GM18502 (cell line): ENCODE measurements around the gene PICALM.
"Not testable (repeated sequence)": the region's sequence is repeated elsewhere in the genome, so short reads cannot be mapped to it uniquely, and the experiment has no call there.

Experiments used
- ATAC-seq: cut with Tn5 transposase; IDR thresholded peaks from one replicate; pipeline ENCODE4 v1.9.1; 2021; ENCODE audit warnings: mild to moderate bottlenecking; ENCODE audit not compliant: unreplicated experiment, poor library complexity

The PICALM gene

DNA sequence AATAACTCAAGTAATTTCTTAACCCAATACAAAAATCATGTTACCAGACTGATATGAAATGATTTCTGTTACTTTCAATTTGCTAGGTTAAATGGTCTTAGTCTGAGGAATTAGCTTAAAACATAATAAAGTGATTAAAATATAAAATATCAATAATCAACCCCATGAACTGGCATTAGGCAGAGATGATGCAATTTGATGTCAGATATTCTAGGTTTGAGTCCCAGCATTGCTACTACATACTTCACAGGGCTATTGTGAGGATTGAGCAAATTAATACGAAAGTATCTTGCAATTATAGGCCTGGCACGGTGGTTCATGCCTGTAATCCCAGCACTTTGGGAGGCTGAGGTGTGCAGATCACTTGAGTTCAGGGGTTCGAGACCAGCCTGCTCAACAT is 66.5 kb downstream of the PICALM start:
- no peak for ATAC-seq

- ATAC-seq, result no peak
Observed at GRCh38 chr11:85991508-85991907, 77.4 kb downstream of the PICALM start.

DNA sequence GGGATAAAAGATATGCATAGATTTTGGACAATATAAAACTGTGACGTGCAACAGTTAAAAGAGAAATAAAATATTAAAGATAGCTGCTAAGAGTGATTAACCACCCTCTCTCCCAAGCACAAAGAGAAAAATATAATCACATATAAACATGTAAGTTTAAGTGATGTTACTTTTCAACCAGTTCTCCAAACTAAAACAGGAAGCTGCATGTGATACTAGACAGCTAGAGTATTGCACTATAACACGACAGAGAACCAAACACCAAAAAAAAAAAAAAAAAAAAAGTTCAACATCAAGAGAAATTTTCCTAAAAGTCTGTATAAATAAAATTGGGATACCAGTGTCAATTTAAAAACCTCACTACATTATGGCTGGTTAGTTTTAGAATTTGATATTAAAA is 79.1 kb downstream of the PICALM start:
- no peak for ATAC-seq

- no peak for ATAC-seq
Observed at GRCh38 chr11:85988780-85989179, 80.1 kb downstream of the PICALM start.

- ATAC-seq, result no peak
Observed at GRCh38 chr11:85977751-85978160, 91.1 kb downstream of the PICALM start.

DNA sequence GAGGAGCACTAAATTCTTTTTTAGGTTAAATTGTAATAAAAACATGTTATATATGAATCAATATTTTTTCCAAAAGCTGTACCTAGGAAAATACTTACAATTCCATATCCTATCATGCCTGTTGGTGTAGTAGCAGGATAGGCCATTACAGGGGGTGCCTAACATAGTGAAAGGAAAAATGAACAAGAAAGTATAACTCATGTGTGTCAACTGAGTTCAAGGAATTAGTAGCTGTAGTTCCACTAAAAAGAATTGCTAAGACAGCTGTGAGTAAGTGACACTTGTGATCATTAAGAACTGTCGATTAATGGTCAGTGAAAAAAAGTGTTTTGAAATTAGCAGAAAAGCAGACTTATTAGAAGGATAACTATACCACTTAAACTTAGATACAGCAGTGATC is 92.4 kb downstream of the PICALM start:
- no peak for ATAC-seq

- no peak for ATAC-seq
Observed at GRCh38 chr11:85974122-85974521, 94.8 kb downstream of the PICALM start.

DNA sequence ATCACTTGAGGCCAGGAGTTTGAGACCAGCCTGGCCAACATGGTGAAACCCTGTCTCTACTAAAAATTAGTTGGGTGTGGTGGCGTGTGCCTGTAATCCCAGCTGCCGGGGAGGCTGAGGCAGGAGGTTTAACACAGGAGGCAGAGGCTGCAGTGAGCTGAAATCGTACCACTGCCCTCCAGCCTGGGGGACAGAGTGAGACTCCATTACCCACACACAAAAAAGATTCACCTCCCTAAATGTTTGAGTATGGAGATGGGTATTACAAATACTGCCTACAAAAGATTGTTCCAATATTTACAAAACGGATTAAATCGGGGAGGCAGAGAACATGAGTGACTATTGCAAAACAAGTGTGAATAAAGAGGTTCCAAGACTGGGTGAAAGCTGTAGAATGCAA is 98.3 kb downstream of the PICALM start:
- ATAC-seq, result no peak

- no peak for ATAC-seq
Observed at GRCh38 chr11:85967457-85967856, 101.4 kb downstream of the PICALM start.

DNA sequence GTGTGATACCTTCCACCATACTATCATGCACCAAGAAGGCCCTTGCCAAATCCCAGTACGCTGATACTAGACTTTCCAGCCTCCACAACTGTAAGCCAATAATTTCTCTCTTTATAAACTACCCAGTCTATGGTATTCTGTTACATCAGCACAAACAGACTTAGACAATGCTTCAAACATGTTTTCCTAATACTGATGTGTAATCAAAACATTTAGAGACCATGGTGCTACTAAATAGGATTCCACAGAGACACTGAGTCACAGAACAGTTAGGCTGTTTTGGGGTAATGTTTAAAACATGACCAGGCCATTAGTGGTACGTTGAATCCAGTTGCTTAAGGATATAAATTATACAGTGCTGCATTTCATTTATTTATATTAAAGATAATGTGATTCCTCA is 103.7 kb downstream of the PICALM start:
- ATAC-seq, result no peak

GRCh38 chr11:85961930-85962363 is 106.9 kb downstream of the PICALM start:
- ATAC-seq, result no peak

GRCh38 chr11:85961130-85961529 is 107.8 kb downstream of the PICALM start:
- ATAC-seq, result no peak

DNA sequence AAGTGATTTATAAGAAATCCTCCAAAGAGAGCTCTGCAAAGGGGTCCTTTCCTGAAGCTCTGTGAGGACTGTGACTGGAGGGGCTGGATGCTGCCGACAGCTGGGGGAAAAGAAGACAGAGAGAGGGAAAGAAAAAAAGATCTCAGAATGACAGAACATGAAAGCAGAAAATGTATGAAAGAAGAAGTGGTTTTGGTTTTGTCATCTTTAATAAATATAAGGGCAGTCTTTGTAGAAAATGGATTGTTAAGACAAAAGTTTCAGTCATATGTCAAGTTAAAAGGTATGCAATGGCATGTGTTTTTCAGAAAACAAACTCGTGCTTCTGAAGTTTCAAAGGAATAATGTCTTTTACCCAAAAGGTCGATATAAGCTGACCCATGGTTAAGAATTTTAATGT is 108.2 kb downstream of the PICALM start:
- peak; percentile 50 for ATAC-seq

- no peak for ATAC-seq
Observed at GRCh38 chr11:85955531-85955930, 113.4 kb downstream of the PICALM start.

DNA sequence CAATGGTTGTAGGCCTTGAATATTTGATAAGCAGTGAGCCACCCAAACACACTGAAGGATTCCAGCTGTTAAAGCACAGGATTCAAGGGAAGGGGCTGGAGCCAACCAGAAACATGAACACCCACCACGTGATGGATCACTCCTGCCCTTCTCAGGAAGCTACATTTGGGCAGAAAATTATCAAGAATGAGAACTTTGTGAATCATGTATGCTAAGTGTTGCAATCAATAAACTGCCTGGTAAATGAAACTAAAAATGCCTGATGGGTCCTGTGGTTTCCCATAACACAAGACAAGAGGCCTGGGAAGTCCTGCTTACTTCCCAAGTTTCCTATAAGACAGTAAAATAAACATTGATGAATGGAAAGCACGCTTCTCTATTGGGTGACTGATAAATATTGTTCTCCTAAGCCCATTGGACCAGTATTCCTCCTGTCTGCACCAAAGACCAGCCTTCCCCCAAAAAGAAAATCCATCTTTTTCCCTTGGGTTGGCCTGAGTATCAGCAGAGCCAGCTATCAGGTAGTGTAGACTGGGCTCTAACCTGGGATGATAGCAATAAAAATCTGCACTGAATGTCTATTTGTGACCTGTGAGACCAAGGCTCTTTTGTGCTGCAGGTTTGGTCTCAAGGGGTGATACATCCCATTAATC is 115.3 kb downstream of the PICALM start:
- ATAC-seq, result no peak

DNA sequence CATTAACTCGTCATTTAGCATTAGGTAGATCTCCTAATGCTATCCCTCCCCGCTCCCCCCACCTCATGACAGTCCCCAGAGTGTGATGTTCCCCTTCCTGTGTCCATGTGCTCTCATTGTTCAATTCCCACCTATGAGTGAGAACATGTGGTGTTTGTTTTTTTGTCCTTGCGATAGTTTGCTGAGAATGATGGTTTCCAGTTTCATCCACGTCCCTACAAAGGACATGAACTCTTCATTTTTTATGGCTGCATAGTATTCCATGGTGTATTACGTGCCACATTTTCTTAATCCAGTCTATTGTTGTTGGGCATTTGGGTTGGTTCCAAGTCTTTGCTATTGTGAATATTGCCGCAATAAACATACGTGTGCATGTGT is 116.8 kb downstream of the PICALM start:
- ATAC-seq, result not testable (repeated sequence)

DNA sequence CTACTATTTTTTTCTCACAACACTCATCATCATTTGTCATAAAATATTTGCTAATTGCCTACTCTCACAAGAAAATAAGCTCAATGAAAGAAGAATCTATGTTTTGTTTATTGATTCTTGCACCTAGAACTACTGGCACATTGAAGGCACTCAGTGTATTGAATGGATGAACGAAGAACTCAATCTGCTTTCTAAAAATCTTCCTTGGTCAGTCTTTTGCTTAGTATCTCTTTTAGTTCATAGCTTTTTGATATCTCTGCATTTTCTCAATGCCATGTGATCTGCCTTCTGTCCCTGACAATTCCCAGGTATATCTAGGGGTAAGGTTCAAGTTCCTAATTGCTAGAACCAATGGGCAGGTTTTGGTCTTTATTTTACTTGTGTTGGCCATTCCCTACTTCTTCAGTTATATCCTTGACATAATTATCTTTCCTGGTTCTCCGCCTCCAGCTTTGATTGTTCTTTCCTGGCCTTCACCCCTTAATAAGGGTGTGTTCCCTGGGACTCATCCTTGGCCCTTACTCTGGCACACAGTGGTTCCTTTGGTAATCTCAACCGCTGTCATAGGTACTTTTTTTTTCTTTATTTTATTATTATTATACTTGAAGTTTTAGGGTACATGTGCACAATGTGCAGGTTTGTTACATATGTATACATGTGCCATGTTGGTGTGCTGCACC is 117.3 kb downstream of the PICALM start:
- ATAC-seq, result no peak

GRCh38 chr11:85951049-85951405 is 117.9 kb downstream of the PICALM start:
- no peak for ATAC-seq

GRCh38 chr11:85950317-85951048 is 118.4 kb downstream of the PICALM start:
- no peak for ATAC-seq

DNA sequence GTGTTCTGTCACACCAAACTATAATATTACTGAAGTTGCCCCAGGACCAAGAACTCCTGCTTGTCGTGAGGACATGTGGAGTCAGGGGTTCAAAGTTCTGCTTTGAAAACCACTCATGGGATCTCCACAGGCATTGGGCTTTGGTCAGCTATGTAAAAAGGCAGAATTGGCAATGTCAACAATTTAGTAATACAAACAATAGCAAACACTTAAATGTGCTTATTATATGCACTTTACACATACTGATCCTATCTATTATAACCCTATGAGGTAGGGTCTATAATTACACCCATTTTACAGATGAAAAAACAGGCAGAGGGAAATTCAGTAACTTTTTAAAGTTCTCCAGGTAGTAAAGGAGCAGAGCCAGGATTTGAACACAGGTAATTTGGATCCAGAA is 119.1 kb downstream of the PICALM start:
- ATAC-seq, result no peak

DNA sequence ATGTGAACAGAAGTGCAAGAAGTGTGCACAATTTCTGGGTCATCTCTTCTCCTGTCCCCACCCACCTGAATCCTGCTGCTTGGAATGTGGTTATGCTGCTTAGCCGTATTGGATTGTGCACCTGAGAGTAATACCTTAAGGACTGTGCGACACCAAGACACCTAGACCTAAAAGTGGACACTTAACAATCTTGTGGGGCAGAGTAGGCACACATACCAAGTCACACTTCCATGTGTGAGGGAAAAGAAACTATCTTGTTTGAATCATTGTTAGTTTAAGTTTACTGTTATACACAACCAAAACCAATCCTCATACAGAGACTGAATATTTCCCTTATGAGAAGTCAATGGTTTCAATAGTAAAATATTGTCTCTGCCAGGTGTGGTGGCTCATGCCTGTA is 120.0 kb downstream of the PICALM start:
- ATAC-seq, result no peak
